ENCODE measurements around the gene RFX2.

The RFX2 gene

DNA sequence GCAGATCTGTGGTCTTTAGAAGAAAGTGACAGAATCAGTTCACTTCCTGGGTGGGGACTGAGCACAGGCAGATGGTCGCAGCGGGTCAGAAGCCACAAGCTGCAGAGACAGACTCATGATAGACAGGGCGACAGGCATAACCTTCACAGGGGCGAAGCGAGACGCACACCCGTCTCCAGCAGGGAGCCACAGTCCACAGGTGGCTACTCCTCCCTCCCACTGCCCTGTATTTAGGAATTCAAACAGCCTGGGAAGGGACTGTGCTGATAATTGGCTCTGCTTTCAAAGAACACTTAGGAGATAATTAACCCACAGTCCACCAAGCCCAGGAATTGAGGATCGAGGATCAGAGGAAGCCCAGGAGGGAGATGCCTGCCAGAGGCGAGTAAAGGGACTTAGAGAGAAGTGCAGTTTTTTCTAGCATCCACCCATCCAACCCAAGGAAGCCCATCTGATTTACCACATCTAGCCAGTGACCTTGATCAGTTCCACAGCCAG, 23.2 kb downstream of the RFX2 start:
- DNase-seq (ENCODE audit: low read depth) = no peak
- H3K4me3 ChIP-seq (ENCODE audit: low read length) = no peak overlapping the region; the same call in 1 of the 2 replicates

DNA sequence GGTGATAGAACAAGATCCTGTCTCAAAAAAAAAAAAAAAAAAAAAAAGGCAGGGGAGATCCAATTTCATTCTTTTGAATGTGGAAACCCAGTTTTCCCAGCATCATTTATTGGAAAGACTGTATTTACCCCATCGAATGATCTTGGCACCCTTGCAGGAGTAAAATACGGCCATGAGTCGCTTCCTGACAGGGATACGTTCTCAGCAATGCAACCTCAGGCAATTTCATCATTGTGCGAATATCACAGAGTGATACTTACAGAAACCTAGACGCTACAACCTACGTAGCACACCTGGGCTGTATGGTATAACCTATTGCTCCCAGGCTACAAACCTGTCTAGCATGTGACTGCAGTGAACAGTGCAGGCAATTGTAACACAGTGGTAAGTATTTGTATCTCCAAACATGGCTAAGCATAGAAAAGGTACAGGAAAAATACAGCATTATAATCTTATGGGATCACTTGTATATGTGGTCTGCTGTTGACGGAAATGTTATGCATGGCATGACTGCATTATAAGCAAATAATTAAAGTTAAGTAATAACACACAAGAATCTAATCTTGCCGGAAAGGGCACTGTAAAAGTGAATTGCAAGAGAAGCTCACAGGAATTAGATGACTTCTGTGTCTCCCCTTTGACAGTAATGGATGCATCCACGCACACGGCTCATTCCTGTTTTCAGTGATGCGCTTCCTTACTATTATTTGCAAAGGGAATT, 24.1 kb downstream of the RFX2 start:
- TF ChIP-seq, protein P1, sequence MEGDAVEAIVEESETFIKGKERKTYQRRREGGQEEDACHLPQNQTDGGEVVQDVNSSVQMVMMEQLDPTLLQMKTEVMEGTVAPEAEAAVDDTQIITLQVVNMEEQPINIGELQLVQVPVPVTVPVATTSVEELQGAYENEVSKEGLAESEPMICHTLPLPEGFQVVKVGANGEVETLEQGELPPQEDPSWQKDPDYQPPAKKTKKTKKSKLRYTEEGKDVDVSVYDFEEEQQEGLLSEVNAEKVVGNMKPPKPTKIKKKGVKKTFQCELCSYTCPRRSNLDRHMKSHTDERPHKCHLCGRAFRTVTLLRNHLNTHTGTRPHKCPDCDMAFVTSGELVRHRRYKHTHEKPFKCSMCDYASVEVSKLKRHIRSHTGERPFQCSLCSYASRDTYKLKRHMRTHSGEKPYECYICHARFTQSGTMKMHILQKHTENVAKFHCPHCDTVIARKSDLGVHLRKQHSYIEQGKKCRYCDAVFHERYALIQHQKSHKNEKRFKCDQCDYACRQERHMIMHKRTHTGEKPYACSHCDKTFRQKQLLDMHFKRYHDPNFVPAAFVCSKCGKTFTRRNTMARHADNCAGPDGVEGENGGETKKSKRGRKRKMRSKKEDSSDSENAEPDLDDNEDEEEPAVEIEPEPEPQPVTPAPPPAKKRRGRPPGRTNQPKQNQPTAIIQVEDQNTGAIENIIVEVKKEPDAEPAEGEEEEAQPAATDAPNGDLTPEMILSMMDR (conservative IDR thresholded peaks at IDR 0.05; ENCODE audit: low read length) = no peak
- H3K4me3 ChIP-seq (ENCODE audit: low read length) = no peak overlapping the region
- peak; percentile 85 for DNase-seq (ENCODE audit: low read depth)

More for the DNA sequence above, 23.2 kb downstream of the RFX2 start:
- TF ChIP-seq, protein P1 (conservative IDR thresholded peaks at IDR 0.05; ENCODE audit: low read length) = no peak

DNA sequence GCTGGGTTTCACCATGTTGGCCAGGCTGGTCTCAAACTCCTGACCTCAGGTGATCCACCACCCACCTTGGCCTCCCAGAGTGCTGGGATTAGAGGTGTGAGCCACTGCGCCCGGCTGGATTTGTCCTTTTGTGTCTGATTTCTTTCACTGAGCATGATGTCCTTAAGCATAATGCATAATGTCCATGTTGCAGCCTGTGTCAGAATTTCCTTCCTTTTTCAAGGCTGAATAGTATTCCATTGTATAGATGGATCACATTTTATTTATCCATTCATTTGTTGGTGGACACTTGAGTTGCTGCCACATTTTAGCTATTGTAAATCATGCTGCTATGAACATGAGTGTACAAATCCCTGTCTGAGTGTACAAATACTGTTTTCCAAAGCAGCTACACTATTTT, 25.5 kb downstream of the RFX2 start:
- no peak overlapping the region for H3K4me3 ChIP-seq (ENCODE audit: low read length)
- TF ChIP-seq, protein P1 (conservative IDR thresholded peaks at IDR 0.05; ENCODE audit: low read length) = no peak
- no peak for DNase-seq (ENCODE audit: low read depth)

DNA sequence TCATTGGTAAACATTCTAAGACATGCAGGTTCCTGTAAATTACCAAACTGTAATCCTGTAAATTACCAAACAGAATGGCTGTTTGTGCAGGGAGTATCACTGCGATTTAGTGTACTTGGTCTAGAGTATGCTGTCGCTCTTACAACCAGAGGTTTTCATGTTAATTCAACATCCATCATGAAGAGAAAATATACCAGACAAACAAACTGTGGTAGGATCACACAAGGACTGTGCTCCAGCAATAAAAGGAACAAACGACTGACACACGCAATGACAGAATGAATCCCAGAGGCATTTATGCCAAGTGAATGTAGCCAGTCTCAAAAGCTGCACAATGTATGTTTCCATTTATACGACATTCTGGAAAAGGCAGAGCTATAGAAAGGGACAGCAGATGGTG, 31.2 kb downstream of the RFX2 start:
- no peak for DNase-seq (ENCODE audit: low read depth)
- TF ChIP-seq, protein P1 (conservative IDR thresholded peaks at IDR 0.05; ENCODE audit: low read length) = no peak
- no peak overlapping the region for H3K4me3 ChIP-seq (ENCODE audit: low read length)

DNA sequence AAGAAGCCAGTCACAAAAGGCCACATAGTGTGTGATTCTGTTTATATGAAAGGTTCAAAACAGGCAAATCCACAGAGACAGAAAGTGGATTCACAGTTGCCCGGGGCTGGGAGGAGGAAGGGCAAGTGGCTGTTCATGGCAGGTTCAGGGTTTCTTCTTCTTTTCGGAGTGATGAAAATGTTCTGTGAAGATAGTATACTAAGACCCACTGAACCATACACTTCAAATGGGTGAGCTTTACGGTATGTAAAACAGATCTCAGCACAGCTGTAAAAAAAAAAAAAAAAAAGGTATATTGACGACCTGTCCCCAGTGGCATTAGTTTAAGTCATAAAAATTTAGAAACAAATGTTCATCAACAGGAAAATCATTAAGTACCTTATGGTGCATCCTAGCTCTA, 32.2 kb downstream of the RFX2 start:
- H3K4me3 ChIP-seq (ENCODE audit: low read length) = no peak overlapping the region
- TF ChIP-seq, protein P1 (conservative IDR thresholded peaks at IDR 0.05; ENCODE audit: low read length) = no peak
- DNase-seq (ENCODE audit: low read depth) = no peak

DNA sequence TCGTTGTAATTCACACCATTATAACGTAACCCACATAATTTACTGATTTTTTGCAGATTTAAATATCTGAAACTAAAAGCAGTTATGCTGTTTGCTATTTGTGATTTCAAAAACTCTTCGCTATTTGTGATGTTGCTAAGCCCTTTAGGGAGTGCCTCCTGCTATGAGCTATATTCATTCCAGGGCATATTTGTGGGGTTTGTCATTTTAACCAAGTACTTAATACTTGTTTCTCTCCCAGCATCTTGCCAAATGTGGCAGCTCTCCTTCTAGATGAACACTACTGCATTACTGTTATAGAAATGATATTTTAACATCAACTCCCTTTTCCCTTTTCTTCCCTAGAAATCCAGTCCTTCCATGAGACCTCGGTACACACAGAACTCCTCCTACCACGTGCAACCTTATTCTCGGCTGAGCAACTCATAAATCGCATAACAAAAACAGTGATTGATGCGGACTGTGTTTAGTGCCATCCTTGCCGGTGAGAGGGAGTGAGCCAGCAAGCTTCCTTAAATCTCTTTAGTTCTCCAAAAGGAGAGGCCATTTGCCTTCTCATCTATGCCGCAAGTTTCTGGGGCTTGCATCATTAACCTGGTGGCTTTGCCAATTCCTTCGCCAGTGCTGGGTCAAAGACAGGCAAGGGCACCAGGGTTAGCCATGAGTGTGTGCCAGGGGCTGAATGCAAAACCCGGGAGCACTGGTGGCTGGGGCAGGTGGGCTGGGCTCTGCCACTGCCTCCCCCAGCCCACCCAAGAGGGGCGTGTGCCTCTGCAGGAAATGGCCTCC, 33.4 kb downstream of the RFX2 start:
- TF ChIP-seq, protein P1 (conservative IDR thresholded peaks at IDR 0.05; ENCODE audit: low read length) = no peak
- H3K4me3 ChIP-seq (ENCODE audit: low read length) = peak overlapping the region; percentile 28
- DNase-seq (ENCODE audit: low read depth) = peak; percentile 99
